CD4-positive, alpha-beta T cell (primary cell): Measurements from ENCODE around the gene HIC1. TPM values are rescaled to one million over a fixed set of nuclear protein-coding genes. Genes with fewer than 3 reads are reported as not detected.

Experiments used
- ATAC-seq: fragments of 200-7000 bp; cut with Tn5 transposase; one replicate; pipeline ENCODE4 v1.10.0; 2022; ENCODE audit warnings: mild to moderate bottlenecking; ENCODE audit not compliant: poor library complexity
- CTCF ChIA-PET: fragments of 350-600 bp; sonication (Branson Sonifier 250); formaldehyde crosslinking; loops from one replicate; lab custom pipeline; 2021; ENCODE audit warnings: antibody characterized with exemption, inconsistent platforms; lab: Charles Lee
- POLR2A ChIA-PET: fragments of 350-600 bp; sonication (Branson Sonifier 250); formaldehyde crosslinking; loops from one replicate; lab custom pipeline; 2021; ENCODE audit warnings: antibody characterized with exemption, inconsistent platforms; lab: Charles Lee
- DNase-seq, 14 experiments: peaks; one replicate each; pipeline ENCODE4 v3.0.0-alpha.2; 2013 to 2020; ENCODE audit warnings: mixed read lengths in 2 of 14
- H3K27ac ChIP-seq, 2 donors: one replicate each; pipeline versions ENCODE4 v1.5.1 to v1.7.0; 2013; ENCODE audit warnings: low read length in 2 of 2, low read depth in 1 of 2, mild to moderate bottlenecking in 1 of 2
- H3K27me3 ChIP-seq, 2 experiments: 1 replicate in 1 of 2; 2 replicates in 1 of 2; pipeline versions ENCODE4 v1.6.1 to v1.7.0; 2013; ENCODE audit warnings: low read length in 2 of 2, control low read depth in 1 of 2, mild to moderate bottlenecking in 1 of 2, moderate library complexity in 1 of 2; ENCODE audit not compliant: insufficient read depth in 2 of 2, control insufficient read depth in 1 of 2
- H3K36me3 ChIP-seq: one replicate; pipeline ENCODE4 v1.6.1; 2013; ENCODE audit warnings: low read length, control low read depth; ENCODE audit not compliant: insufficient read depth
- H3K4me1 ChIP-seq: one replicate; pipeline ENCODE4 v1.6.1; 2013; ENCODE audit warnings: low read length, control low read depth; ENCODE audit not compliant: insufficient read depth
- H3K4me3 ChIP-seq: one replicate; pipeline ENCODE4 v1.5.1; 2013; ENCODE audit warnings: mild to moderate bottlenecking, low read length, moderate library complexity
- H3K9me3 ChIP-seq, 2 experiments: 1 replicate in 1 of 2; 2 replicates in 1 of 2; pipeline versions ENCODE4 v1.6.1 to v1.7.0; 2013; ENCODE audit warnings: low read length in 2 of 2, mild to moderate bottlenecking in 2 of 2, control low read depth in 1 of 2, moderate library complexity in 1 of 2; ENCODE audit not compliant: control insufficient read depth in 1 of 2, insufficient read depth in 1 of 2
- H3K27ac Mint-ChIP-seq: one replicate; pipeline ENCODE4 v1.8.0; 2020; ENCODE audit warnings: mixed read lengths
- H3K27me3 Mint-ChIP-seq: one replicate; pipeline ENCODE4 v1.8.0; 2021; ENCODE audit warnings: mixed read lengths
- H3K36me3 Mint-ChIP-seq: one replicate; pipeline ENCODE4 v1.8.0; 2021; ENCODE audit warnings: low read depth, mixed read lengths
- H3K4me1 Mint-ChIP-seq: one replicate; pipeline ENCODE4 v1.8.0; 2021; ENCODE audit warnings: low read depth, mixed read lengths
- H3K4me3 Mint-ChIP-seq: one replicate; pipeline ENCODE4 v1.8.0; 2020; ENCODE audit warnings: mild to moderate bottlenecking, mixed read lengths
- H3K9me3 Mint-ChIP-seq: one replicate; pipeline ENCODE4 v1.8.0; 2020; ENCODE audit warnings: mixed read lengths
- intact Hi-C, 2 experiments: fragments of 100-400 bp; cut with DNase I in 1 of 2; cut with micrococcal nuclease in 1 of 2; formaldehyde crosslinking; loops; one replicate each; pipeline versions ENCODE4 v1.15.1 to v1.9.0; 2023 to 2025; cut with DNase I, micrococcal nuclease
- total RNA-seq, 174 experiments: library from RNA in 2 of 174; stranded (reverse) in 2 of 174; gene quantifications; one replicate each; pipeline ENCODE4 v1.2.3 and lab custom pipeline; 2021 to 2026
- TF ChIP-seq, protein P1 (sequence below): fragments of 200-600 bp; IDR thresholded peaks from one replicate; pipeline ENCODE4 v1.8.0; 2022; ENCODE audit warnings: antibody characterized with exemption, mild to moderate bottlenecking

The HIC1 gene
- total RNA-seq, 2 experiments from 2014 or later = 2.4 to 3.0 TPM

DNA sequence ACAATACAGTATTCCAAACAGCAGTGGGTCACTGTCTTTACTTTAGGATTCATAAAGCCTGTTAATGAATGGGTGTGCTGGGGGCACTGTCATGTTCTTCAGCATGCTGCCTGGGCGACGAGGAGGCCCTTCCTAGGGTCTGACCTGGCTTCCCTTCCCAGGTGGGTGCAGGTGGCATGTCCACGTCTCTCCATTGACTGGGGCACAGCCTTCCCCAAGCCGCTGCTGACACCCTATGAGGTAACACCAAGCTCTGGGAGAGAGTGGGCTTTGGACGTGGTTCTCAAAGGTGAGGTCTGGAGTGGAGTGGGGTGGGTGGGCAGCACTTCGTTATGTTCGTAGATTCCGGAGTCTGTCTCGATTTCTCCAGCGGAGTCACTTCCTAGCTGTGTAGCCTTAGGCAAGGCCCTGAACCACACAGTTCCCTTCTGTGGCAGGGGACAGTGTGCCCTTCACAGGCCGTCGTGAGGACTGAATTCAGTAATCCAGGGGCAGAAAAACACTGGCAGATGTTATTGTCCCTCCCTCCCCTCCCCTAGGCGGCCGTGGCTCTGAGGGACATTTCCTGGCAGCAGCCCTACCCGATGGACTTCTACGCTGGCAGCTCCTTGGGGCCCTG, 13.9 kb upstream of the HIC1 start:
- ATAC-seq (no peak), DNase-seq (no peak)
- Mint-ChIP-seq H3K4me1 (peaks cover 23% of the 10 kb centered on the region), H3K9me3 (no peaks in the 10 kb centered on the region), H3K36me3 (peaks cover 54% of the 10 kb centered on the region), H3K27me3 (no peaks in the 10 kb centered on the region), H3K4me3 (peak overlapping the region; percentile 71), H3K27ac (peak overlapping the region; percentile 86)
- peaks cover 50% of the 10 kb centered on the region for H3K36me3 ChIP-seq
- ChIA-PET POLR2A (interaction anchor here (0.6 to 1.3 kb wide), 8 partner anchors 11 to 414 kb away, joined by 3 to 7 read pairs (median 4); partner anchors contain the start of genes DPH1, HIC1, RTN4RL1 and TSR1), CTCF (interaction anchor here (0.9 to 2.1 kb wide), 6 partner anchors 10 to 325 kb away, joined by 3 to 6 read pairs (median 4); partner anchors contain the start of genes HIC1 and RTN4RL1)
- intact Hi-C loops = loop anchor here (1.0 to 10.0 kb wide), 10 partner anchors 11 to 476 kb away; partner anchors contain the start of genes DPH1 (in 2 of the 2), MNT (in 1 of the 2), PITPNA (in 1 of the 2) and PRPF8 (in 1 of the 2)
- no peaks in the 10 kb centered on the region for H3K27me3 ChIP-seq
- no peaks in the 10 kb centered on the region for H3K9me3 ChIP-seq
- peak overlapping the region; percentile 73 for H3K4me3 ChIP-seq
- peaks cover 29% of the 10 kb centered on the region for H3K4me1 ChIP-seq
- TF ChIP-seq, protein P1, sequence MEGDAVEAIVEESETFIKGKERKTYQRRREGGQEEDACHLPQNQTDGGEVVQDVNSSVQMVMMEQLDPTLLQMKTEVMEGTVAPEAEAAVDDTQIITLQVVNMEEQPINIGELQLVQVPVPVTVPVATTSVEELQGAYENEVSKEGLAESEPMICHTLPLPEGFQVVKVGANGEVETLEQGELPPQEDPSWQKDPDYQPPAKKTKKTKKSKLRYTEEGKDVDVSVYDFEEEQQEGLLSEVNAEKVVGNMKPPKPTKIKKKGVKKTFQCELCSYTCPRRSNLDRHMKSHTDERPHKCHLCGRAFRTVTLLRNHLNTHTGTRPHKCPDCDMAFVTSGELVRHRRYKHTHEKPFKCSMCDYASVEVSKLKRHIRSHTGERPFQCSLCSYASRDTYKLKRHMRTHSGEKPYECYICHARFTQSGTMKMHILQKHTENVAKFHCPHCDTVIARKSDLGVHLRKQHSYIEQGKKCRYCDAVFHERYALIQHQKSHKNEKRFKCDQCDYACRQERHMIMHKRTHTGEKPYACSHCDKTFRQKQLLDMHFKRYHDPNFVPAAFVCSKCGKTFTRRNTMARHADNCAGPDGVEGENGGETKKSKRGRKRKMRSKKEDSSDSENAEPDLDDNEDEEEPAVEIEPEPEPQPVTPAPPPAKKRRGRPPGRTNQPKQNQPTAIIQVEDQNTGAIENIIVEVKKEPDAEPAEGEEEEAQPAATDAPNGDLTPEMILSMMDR = no peak
- peak overlapping the region; percentile 83 to 88 for H3K27ac ChIP-seq

DNA sequence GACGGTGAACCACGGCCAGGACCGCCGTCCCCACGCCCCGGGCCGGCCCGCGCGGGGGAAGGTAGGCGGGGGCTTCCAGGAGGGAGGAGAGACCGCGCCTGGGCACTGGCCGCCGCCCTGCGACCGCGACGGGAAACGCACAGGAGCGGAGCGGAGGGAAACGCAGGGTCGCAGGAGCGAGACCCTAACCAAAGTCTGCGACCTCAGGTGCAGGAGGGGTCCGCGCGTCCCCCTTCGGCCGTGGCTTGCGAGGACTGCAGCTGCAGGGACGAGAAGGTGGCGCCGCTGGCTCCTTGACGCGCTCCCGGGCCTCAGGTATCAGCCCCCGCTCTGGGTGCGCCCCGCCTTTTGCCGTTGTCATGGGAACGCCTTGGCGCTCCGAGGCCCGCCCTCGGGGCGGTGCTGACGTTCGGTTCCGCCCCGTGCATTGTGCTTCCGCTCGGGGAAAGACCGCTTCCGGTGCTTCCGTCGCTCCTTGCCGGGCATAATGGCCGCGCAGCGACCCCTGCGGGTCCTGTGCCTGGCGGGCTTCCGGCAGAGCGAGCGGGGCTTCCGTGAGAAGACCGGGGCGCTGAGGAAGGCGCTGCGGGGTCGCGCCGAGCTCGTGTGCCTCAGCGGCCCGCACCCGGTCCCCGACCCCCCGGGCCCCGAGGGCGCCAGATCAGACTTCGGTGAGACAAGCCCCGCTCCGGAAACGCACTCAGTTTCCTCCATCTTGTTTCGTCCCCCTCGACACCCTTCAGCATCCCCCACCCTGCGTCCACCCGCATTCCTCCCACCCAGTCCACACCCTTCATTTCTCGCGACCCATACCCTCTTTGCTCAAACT, 13.1 kb upstream of the HIC1 start, which contains the start of gene OVCA2:
Gene OVCA2 (plus strand): TSS at position 462 of the 829 bp plus-strand sequence. CDS start 26 bp downstream, at position 488.
- intact Hi-C loops = loop anchor here (1.0 to 10.0 kb wide), 11 partner anchors 11 to 477 kb away; partner anchors contain the start of genes DPH1 (in 2 of the 2), MNT (in 1 of the 2), PITPNA (in 1 of the 2) and PRPF8 (in 1 of the 2)
- peak within 1 kb of the TSS; percentile 86 for H3K27ac Mint-ChIP-seq
- H3K27ac ChIP-seq = peak within 1 kb of the TSS; percentile 83 to 88
- POLR2A ChIA-PET = interaction anchor here (0.6 to 1.3 kb wide), 8 partner anchors 13 to 479 kb away, joined by 3 to 7 read pairs (median 4); partner anchors contain the start of genes HIC1, PITPNA, RTN4RL1 and TSR1
- H3K4me1 ChIP-seq = peaks cover 29% of the 10 kb centered on the region
- ATAC-seq (peak; percentile 92), DNase-seq (peak; percentile 96 to 99 (median 97))
- H3K9me3 ChIP-seq = no peaks in the 10 kb centered on the region
- no peaks in the 10 kb centered on the region for H3K27me3 ChIP-seq
- CTCF ChIA-PET = interaction anchor here (0.9 to 2.1 kb wide), 5 partner anchors 10 to 326 kb away, joined by 3 to 6 read pairs (median 4); partner anchors contain the start of gene HIC1
- peak within 1 kb of the TSS; percentile 73 for H3K4me3 ChIP-seq
- peaks cover 46% of the 10 kb centered on the region for H3K36me3 Mint-ChIP-seq
- peaks cover 18% of the 10 kb centered on the region for H3K4me1 Mint-ChIP-seq
- peak within 1 kb of the TSS; percentile 92 for H3K4me3 Mint-ChIP-seq
- H3K36me3 ChIP-seq = peaks cover 43% of the 10 kb centered on the region
- TF ChIP-seq, protein P1 = peak; percentile 54
- no peaks in the 10 kb centered on the region for H3K27me3 Mint-ChIP-seq
- no peaks in the 10 kb centered on the region for H3K9me3 Mint-ChIP-seq

GRCh38 chr17:2042390-2042847, 12.5 kb upstream of the HIC1 start:
- TF ChIP-seq, protein P1 = no peak
- peak in 2 of 14 experiments; percentile 41 to 51 for DNase-seq
- intact Hi-C loops = loop anchor here (1.0 to 10.0 kb wide), 8 partner anchors 135 to 478 kb away; partner anchors contain the start of genes MNT (in 1 of the 2), PITPNA (in 1 of the 2), PRPF8 (in 1 of the 2) and SMYD4 (in 1 of the 2)
- no peak for ATAC-seq
- Histone ChIP-seq H3K27me3 (no peaks in the 10 kb centered on the region), H3K9me3 (no peaks in the 10 kb centered on the region), H3K36me3 (peaks cover 37% of the 10 kb centered on the region), H3K4me3 (peak overlapping the region; percentile 73), H3K27ac (peak overlapping the region; percentile 83 to 88), H3K4me1 (peaks cover 29% of the 10 kb centered on the region)
- H3K4me1 Mint-ChIP-seq = peaks cover 18% of the 10 kb centered on the region
- peak overlapping the region; percentile 92 for H3K4me3 Mint-ChIP-seq
- ChIA-PET POLR2A (interaction anchor here (1.3 kb wide), 1 partner anchor 17 kb away, joined by 7 read pairs; the partner anchor contains the start of gene RTN4RL1), CTCF (interaction anchor here (1.2 to 2.1 kb wide), 2 partner anchors 12 to 19 kb away, joined by 4 to 6 read pairs; partner anchors contain the start of gene HIC1)
- H3K36me3 Mint-ChIP-seq = peaks cover 40% of the 10 kb centered on the region
- peak overlapping the region; percentile 86 for H3K27ac Mint-ChIP-seq
- no peaks in the 10 kb centered on the region for H3K9me3 Mint-ChIP-seq
- no peaks in the 10 kb centered on the region for H3K27me3 Mint-ChIP-seq
